HG03064 (cell line): Measurements from ENCODE around the gene SUCLG2.

Experiments used
- ATAC-seq: cut with Tn5 transposase; IDR thresholded peaks from one replicate; pipeline ENCODE4 v1.9.1; 2021; ENCODE audit warnings: low read depth; ENCODE audit not compliant: unreplicated experiment

Gene SUCLG2

GRCh38 chr3:67518236-67518635 lies 136.2 kb downstream of the SUCLG2 start:
- ATAC-seq = no peak

- no peak for ATAC-seq
Observed at GRCh38 chr3:67517781-67518180, 136.6 kb downstream of the SUCLG2 start.

GRCh38 chr3:67516496-67516895 lies 137.9 kb downstream of the SUCLG2 start:
- ATAC-seq = no peak

GRCh38 chr3:67515778-67516177 lies 138.6 kb downstream of the SUCLG2 start:
- ATAC-seq = no peak

GRCh38 chr3:67509471-67510075 lies 144.8 kb downstream of the SUCLG2 start:
- no peak for ATAC-seq

DNA sequence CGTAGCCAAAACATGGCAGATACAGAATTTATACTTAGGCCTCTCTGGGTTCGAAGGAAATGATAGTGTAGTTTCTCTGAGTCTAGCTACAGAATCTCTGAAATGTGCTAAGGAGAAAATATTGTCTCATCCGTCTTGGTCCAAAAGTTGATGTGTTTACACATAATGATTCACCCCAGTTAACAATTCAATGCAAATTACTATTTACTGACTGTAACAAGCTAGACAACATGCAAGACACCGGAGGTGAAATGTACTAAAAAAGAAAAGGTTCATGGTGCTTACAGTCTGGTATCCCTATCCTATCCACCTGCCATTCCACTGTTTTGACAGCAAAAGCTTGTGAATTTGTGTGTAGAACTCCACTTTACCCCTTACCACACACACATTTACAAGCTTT lies 146.8 kb downstream of the SUCLG2 start:
- no peak for ATAC-seq

DNA sequence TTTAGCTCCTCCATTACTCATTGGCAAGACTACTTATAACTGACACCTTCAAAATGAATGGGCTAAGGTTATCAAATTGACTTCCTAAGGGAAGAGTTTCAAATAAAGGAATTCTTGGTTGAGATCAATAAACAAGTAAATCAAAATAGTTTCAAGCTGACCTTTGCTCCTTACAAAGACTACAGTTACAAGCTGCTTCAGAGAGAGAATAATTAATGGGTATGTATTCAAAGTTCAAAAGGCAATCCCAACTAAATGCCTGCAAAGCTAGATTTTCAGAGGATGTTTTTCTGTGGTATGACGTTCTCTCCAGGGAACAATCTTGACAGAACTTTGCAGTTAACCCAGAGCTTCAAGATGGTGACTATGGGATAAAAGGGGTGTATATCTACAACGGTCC lies 153.7 kb downstream of the SUCLG2 start:
- no peak for ATAC-seq

DNA sequence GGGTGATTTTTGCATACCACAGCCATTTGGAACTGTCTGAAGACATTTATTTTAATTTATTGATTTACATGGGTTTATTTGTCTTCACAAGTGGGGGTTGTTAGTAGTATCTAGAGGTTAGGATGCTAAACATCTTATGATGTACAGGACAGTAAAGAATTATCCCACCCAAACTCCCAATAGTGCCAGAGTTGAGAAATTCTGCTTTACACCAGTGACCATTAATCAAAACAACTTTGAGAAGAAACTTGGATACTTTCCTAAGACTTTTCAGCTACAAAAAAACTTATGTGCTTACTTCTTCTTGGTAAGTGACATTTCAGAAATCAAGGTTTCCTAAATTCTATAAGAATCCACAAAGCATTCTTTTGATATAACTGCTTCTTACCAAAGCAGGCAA lies 156.7 kb downstream of the SUCLG2 start:
- ATAC-seq = no peak

DNA sequence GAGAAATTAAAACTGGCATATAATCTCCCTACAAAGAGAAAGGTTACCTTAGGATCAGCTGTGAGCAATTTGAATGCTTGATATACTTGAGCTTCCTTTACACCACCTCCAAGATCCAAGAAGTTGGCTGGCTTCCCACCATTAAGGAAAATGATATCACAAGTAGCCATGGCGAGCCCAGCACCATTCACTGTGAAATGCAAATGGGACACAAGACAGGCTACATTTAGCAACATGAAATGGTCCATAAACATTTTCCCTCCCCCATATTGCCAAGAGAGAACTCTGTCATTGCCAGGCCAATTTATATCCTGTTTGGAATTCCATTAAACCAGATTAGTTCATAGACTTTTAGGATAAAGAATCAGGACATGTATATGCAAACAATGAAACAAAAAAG lies 158.7 kb downstream of the SUCLG2 start:
- ATAC-seq = no peak

DNA sequence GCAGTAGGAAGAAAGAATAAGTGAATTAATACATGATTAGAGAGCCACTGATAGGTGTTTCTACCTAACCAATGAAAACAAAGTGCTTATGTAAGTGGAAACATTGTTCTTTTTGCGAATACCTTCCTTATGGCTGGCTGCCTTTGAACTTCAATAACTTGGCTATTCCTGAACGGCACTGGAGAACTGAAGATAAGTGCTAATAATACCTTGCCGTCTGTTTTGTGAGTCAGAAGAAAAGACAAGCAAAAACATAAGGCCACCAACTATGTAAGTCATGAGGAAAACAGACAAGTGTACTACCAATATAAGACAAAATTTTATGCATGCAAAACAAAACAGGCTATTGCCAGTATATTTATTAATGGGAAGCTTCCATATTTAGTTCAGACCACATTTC lies 160.6 kb downstream of the SUCLG2 start:
- no peak for ATAC-seq

DNA sequence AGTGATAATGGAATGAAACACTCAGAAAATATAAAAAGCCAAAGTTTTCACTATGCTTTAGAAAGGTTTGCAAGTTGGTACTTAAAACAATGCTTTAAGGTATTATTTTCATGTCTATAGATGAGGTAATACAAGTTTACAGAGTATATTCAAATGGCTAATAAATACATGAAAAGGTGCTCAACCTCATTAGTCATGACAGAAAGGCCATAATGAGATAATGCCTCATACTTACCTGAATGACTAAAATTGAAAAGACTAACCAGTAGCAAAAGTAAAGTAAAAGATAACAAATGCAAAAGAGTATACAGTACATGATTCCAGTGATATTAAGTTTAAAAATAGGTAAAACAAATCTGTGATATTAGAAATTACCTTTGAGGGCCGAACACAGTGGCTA lies 163.8 kb downstream of the SUCLG2 start:
- no peak for ATAC-seq

DNA sequence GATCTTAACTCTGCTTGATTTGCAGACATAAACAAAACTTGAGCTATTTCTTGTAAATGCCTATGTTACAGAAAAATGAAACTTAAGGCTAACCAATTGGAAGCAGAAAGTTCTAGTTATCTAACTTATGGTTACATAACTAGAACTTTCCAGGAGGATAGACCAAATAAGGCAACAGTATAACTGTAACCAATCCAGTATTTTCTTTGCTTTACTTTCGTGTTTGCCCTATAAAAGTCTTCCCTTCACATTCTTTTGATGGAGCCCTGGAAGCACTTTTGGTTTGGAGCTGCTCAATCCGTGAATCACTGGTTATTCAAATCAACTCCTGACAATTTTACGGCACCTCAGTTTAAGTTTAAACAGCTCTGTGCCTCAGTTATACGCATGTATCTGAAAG lies 164.6 kb downstream of the SUCLG2 start:
- ATAC-seq = no peak

- ATAC-seq = no peak
Observed at GRCh38 chr3:67487564-67488114, 166.8 kb downstream of the SUCLG2 start.

GRCh38 chr3:67486883-67487282 lies 167.5 kb downstream of the SUCLG2 start:
- ATAC-seq = no peak

DNA sequence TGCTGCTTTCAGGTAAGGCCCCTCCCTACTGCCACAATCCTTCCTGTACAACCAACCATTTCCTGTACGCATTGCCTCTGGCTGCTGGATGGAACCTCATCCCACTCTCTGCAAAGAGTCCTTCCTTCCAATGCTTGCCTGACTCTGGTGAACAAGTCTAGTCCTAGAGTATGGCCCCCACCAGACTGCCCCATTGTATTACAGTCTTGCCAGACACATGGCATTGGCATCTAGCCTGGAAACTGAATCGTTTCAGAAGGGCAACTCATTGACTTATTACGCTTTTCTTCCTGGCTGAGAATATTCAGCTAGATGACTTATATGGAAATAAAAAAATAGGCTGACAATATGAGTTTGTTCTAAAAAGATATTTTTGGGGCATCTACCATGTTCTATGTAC lies 170.3 kb downstream of the SUCLG2 start:
- ATAC-seq = no peak

DNA sequence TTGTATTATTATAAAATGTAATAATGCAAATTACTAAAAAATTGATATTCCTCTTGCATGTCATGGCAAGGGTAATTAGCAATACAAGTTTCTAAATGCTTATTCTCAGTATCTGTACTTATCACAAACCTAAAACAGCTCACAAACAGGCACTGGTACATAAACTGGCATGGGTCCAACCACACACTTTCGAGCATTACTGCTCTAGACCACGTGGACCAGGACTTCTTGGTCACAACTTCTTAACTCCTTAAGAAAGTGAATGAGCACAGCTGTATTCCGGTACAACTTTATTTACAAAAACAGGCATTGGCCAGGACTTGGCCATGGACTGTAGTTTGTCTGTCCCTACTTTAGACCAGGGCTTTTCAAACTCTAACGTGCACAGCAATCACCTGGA lies 173.3 kb downstream of the SUCLG2 start:
- ATAC-seq = no peak

GRCh38 chr3:67478423-67478822 lies 176.0 kb downstream of the SUCLG2 start:
- no peak for ATAC-seq

DNA sequence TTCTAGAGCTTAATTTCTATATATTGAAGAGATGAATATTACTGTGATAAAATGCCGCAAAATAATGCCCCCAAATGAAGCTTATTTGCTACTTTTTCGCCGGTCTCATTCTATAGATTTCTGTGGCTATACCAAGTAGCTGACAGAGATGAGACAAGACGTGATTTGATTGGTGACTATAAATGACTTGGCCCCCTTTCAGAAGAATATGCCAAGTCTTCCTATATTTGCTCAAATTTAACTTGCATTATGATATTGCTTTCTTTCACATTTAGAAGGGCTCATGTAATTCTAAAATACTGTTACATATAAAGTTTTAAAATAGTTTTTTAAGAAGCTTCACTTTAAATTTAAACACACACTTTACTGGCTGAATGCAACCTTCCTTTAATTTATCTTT lies 180.1 kb downstream of the SUCLG2 start:
- ATAC-seq = no peak

DNA sequence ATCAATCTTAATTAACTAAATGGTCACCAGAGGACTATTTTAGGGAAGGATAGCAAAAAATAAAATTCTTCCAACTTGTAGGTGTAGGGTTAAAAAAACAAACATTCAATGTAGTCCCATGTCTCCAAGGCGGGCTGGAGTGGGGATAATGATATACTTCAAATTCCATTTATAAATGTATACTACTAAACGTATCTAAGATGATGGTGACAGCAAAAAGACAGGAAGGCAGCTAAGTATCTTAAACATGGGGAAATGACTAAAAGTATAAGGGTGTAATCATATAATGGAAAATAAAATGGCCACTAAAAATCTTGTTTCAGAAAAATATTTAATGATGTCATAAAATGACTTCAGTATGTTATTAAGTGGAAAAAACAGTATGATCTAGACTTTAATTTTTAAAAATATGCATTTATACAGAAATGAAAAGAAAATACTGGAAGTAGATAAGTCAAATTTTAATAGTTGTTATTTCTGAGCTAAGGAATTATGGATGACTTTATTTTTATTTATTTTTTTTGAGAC lies 181.7 kb downstream of the SUCLG2 start:
- ATAC-seq = no peak

DNA sequence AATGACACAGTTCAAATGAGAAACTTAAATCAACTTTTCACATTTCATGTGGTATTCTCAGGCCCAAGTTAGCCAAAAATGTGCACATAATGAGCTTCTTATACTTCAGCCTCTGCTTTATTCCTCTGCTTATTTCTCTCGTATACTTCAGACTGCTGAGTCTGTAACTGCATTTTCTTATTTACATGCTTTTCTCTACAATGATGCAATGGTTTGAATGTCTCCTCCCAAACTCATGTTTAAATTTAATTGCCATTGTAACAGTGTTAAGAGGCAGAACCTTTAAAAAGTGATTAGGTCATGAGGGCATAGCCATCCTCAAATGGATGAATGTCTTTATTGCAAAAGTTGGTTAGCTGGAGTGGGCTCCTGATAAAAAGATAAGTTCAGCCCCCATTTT lies 184.2 kb downstream of the SUCLG2 start:
- no peak for ATAC-seq

- no peak for ATAC-seq
Observed at GRCh38 chr3:67468511-67468910, 185.9 kb downstream of the SUCLG2 start.

GRCh38 chr3:67463656-67464055 lies 190.8 kb downstream of the SUCLG2 start:
- ATAC-seq = no peak

DNA sequence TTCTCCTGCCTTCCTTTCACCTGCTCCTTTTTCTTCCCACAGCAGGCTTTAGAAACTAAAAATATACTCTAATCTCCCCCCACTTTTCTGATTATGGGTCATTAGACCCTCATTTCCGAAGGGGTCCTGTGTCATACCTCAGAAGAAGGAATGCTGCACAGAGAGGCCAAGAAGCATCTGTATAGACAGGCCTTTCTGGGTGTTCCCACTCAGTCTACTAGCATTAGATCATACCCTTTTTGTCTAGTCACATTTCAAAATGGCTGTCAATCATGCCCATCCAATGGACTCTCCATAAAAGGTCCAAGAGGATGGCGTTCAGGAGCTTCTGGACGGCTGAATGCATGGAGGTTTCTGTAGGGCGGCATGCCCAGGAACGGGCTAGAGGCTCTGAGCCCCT lies 192.2 kb downstream of the SUCLG2 start:
- ATAC-seq = no peak
